Measurements from ENCODE around the gene SLC35A3. TPM values are rescaled to one million over a fixed set of nuclear protein-coding genes. Genes with fewer than 3 reads are reported as not detected.
A peak's percentile ranks its signal among the peaks of the same experiment; 100 is the strongest.

Gene SLC35A3
- total and polyA plus RNA-seq, 9 of the 15 experiments (the other 6 are each of a cell fraction or from before 2014, with no cell fraction given): 3.5 to 21.7 (median 13.2) TPM

DNA sequence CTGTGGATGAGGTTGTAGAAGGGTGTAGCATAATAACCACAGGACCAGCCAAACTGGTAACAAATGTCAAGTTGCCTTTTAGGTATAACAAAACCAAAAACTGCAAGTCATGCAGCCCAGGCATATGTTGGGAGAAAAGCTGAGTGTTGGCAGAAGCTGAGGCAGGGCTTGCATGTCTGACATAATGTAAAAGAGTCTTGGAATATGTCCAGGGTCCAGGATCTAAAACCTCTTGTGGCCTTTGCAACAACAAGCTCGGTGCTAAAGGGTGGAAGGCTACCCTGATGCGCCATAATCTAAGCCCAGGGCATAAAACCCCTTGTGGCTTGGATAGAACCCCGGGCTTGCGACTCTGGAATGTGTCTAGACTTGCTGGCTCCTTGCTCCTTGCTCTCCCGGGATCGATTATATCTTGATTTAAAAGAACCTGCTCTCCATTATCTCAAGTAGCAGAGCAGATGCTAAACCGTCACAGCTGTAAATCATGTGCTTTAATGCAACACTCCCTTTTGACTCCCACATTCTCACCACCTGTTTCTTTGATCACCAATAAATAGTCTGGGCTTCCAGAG, 26.5 kb upstream of the SLC35A3 start (continued):
- peak; percentile 64; the same call in 1 of the 2 replicates for TF ChIP-seq TFAP4 (CRISPR knock-in tag; IDR thresholded peaks at IDR 0.05; ENCODE audit: borderline replicate concordance)
- TF ChIP-seq ZNF316 (IDR thresholded peaks at IDR 0.05): peak; percentile 98
- peak; percentile 77 for TF ChIP-seq MTA2 (IDR thresholded peaks at IDR 0.05; ENCODE audit: low read depth)
- TF ChIP-seq TARDBP (IDR thresholded peaks at IDR 0.05): no peak
- TF ChIP-seq, protein P1, sequence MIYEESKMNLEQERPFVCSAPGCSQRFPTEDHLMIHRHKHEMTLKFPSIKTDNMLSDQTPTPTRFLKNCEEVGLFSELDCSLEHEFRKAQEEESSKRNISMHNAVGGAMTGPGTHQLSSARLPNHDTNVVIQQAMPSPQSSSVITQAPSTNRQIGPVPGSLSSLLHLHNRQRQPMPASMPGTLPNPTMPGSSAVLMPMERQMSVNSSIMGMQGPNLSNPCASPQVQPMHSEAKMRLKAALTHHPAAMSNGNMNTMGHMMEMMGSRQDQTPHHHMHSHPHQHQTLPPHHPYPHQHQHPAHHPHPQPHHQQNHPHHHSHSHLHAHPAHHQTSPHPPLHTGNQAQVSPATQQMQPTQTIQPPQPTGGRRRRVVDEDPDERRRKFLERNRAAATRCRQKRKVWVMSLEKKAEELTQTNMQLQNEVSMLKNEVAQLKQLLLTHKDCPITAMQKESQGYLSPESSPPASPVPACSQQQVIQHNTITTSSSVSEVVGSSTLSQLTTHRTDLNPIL (CRISPR knock-in tag; IDR thresholded peaks at IDR 0.05): no peak
- no peak for TF ChIP-seq NR1H2 (CRISPR knock-in tag; IDR thresholded peaks at IDR 0.05)
- no peak for TF ChIP-seq BCLAF1 (IDR thresholded peaks at IDR 0.05; ENCODE audit: borderline replicate concordance in 1 of 2, control insufficient read depth in 1 of 2, low read depth in 2 of 2, low read length in 1 of 2)
- no peak for TF ChIP-seq WHSC1 (IDR thresholded peaks at IDR 0.05; ENCODE audit: low read length)
- no peak for TF ChIP-seq MEF2D (tag; conservative IDR thresholded peaks at IDR 0.05; ENCODE audit: low read depth)
- no peak for TF ChIP-seq ZNF57 (CRISPR knock-in tag; IDR thresholded peaks at IDR 0.05)
- no peak for TF ChIP-seq TRIM28 (IDR thresholded peaks at IDR 0.05)
- TF ChIP-seq BRD9 (IDR thresholded peaks at IDR 0.05; ENCODE audit: low read depth, partially characterized antibody): no peak
- no peak for TF ChIP-seq U2AF2 (optimal IDR thresholded peaks at IDR 0.05; ENCODE audit: low read depth, low read length)
- TF ChIP-seq CSDE1 (IDR thresholded peaks at IDR 0.05): no peak
- no peak for TF ChIP-seq USF1 (CRISPR knock-in tag; IDR thresholded peaks at IDR 0.05)
- no peak for TF ChIP-seq ZNF561 (CRISPR knock-in tag; conservative IDR thresholded peaks at IDR 0.05)
- TF ChIP-seq SNIP1 (IDR thresholded peaks at IDR 0.05; ENCODE audit: low read depth): no peak
- TF ChIP-seq TAF9B (IDR thresholded peaks at IDR 0.05; ENCODE audit: partially characterized antibody): peak; percentile 48
- TF ChIP-seq, protein P2, sequence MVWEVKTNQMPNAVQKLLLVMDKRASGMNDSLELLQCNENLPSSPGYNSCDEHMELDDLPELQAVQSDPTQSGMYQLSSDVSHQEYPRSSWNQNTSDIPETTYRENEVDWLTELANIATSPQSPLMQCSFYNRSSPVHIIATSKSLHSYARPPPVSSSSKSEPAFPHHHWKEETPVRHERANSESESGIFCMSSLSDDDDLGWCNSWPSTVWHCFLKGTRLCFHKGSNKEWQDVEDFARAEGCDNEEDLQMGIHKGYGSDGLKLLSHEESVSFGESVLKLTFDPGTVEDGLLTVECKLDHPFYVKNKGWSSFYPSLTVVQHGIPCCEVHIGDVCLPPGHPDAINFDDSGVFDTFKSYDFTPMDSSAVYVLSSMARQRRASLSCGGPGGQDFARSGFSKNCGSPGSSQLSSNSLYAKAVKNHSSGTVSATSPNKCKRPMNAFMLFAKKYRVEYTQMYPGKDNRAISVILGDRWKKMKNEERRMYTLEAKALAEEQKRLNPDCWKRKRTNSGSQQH (CRISPR knock-in tag; IDR thresholded peaks at IDR 0.05): no peak
- no peak for TF ChIP-seq ZNF217 (CRISPR knock-in tag; IDR thresholded peaks at IDR 0.05)
- TF ChIP-seq BRF1 (IDR thresholded peaks at IDR 0.05; ENCODE audit: borderline replicate concordance, extremely low read depth, insufficient read length): no peak
- no peak for TF ChIP-seq HEY1 (CRISPR knock-in tag; IDR thresholded peaks at IDR 0.05; ENCODE audit: borderline replicate concordance)
- peak; percentile 92 for TF ChIP-seq ARID1B (IDR thresholded peaks at IDR 0.05)
